ENCODE data around the gene SELPLG.

GRCh38 chr12:108646600-108647579, 13.2 kb upstream of the SELPLG start:
- TF ChIP-seq POLR2A (IDR thresholded peaks at IDR 0.05) = no peak
- no peak for TF ChIP-seq CTCF (IDR thresholded peaks at IDR 0.05)
- TF ChIP-seq POLR2AphosphoS5 (IDR thresholded peaks at IDR 0.05) = no peak

Data from stomach (tissue), 4 donors.